ENCODE results near the gene COL18A1.

DNA sequence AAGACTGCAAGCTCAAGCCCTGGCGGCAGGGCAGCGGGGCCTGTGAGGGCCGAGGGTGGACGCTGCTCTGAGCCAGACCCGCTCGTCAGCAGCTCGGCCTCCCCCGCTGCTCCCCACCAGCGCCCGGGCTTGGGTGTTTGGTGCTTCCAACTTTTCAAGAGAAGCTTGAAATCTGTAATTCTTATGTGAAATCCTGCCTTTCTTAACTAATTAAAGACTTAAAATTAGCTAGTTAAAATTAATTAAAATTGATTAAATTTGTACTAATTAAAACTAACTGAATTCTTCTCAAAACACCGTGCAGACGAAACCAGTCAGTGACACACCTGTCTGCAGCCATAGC lies 151.3 kb downstream of the COL18A1 start:
- TF ChIP-seq, protein P1, sequence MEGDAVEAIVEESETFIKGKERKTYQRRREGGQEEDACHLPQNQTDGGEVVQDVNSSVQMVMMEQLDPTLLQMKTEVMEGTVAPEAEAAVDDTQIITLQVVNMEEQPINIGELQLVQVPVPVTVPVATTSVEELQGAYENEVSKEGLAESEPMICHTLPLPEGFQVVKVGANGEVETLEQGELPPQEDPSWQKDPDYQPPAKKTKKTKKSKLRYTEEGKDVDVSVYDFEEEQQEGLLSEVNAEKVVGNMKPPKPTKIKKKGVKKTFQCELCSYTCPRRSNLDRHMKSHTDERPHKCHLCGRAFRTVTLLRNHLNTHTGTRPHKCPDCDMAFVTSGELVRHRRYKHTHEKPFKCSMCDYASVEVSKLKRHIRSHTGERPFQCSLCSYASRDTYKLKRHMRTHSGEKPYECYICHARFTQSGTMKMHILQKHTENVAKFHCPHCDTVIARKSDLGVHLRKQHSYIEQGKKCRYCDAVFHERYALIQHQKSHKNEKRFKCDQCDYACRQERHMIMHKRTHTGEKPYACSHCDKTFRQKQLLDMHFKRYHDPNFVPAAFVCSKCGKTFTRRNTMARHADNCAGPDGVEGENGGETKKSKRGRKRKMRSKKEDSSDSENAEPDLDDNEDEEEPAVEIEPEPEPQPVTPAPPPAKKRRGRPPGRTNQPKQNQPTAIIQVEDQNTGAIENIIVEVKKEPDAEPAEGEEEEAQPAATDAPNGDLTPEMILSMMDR (IDR thresholded peaks at IDR 0.05), result no peak
- no peak for TF ChIP-seq POLR2A (IDR thresholded peaks at IDR 0.05)
